ENCODE results near the gene PKP3. TPM values are rescaled to one million over a fixed set of nuclear protein-coding genes. Genes with fewer than 3 reads are reported as not detected.
A peak's percentile ranks its signal among the peaks of the same experiment; 100 is the strongest.

PKP3 gene
- polyA plus RNA-seq, 4 donors: 72.5 to 152 (median 111) TPM

- FAIRE-seq (no peak), DNase-seq (no peak)
- Histone ChIP-seq H3K9me3 (ENCODE audit: control insufficient read depth in 2 of 2, insufficient read depth in 1 of 2, low read depth in 1 of 2, low read length in 1 of 2) (no peaks in the 10 kb centered on the region), H3K4me3 (ENCODE audit: low read depth in 1 of 3, low read length in 3 of 3) (no peak overlapping the region), H3K27me3 (ENCODE audit: control insufficient read depth in 3 of 3, insufficient read depth in 3 of 3, low read length in 3 of 3) (peaks cover 0 to 24% (median 13%) of the 10 kb centered on the region in 3 donors), H3K4me1 (ENCODE audit: control insufficient read depth in 3 of 3, insufficient read depth in 2 of 3, low read depth in 1 of 3, low read length in 2 of 3) (peaks cover 0 to 7% (median 0%) of the 10 kb centered on the region in 3 donors), H3K36me3 (ENCODE audit: control insufficient read depth in 3 of 3, insufficient read depth in 2 of 3, low read depth in 1 of 3, low read length in 3 of 3) (peaks cover 0 to 4% (median 0%) of the 10 kb centered on the region in 3 donors), H3K27ac (ENCODE audit: low read depth in 1 of 3, low read length in 2 of 3) (no peak overlapping the region)
- WGBS, 3 donors: 39 to 53% (median 45%) methylated on average over 7 of the region's 7 CpGs
Observed at GRCh38 chr11:367956-368413, 26.0 kb upstream of the PKP3 start.

GRCh38 chr11:368414-369335, 25.3 kb upstream of the PKP3 start:
- Histone ChIP-seq H3K9me3 (ENCODE audit: control insufficient read depth in 2 of 2, insufficient read depth in 1 of 2, low read depth in 1 of 2, low read length in 1 of 2) (no peaks in the 10 kb centered on the region), H3K4me3 (ENCODE audit: low read depth in 1 of 3, low read length in 3 of 3) (peak overlapping the region in 2 of 3 donors; percentile 17 to 47), H3K36me3 (ENCODE audit: control insufficient read depth in 3 of 3, insufficient read depth in 2 of 3, low read depth in 1 of 3, low read length in 3 of 3) (peaks cover 0 to 8% (median 0%) of the 10 kb centered on the region in 3 donors), H3K4me1 (ENCODE audit: control insufficient read depth in 3 of 3, insufficient read depth in 2 of 3, low read depth in 1 of 3, low read length in 2 of 3) (peaks cover 0 to 7% (median 0%) of the 10 kb centered on the region in 3 donors), H3K27ac (ENCODE audit: low read depth in 1 of 3, low read length in 2 of 3) (no peak overlapping the region), H3K27me3 (ENCODE audit: control insufficient read depth in 3 of 3, insufficient read depth in 3 of 3, low read length in 3 of 3) (peaks cover 0 to 24% (median 13%) of the 10 kb centered on the region in 3 donors)
- FAIRE-seq: no peak
- WGBS, 3 donors: 2 to 5% (median 4%) methylated on average over 20 to 60 of the region's 61 CpGs
- peak in 1 of 2 donors; percentile 35 for DNase-seq

- no peaks in the 10 kb centered on the region for H3K9me3 ChIP-seq (ENCODE audit: control insufficient read depth in 2 of 2, insufficient read depth in 1 of 2, low read depth in 1 of 2, low read length in 1 of 2)
- H3K36me3 ChIP-seq (ENCODE audit: control insufficient read depth in 3 of 3, insufficient read depth in 2 of 3, low read depth in 1 of 3, low read length in 3 of 3): peaks cover 0 to 10% (median 0%) of the 10 kb centered on the region in 3 donors
- DNase-seq (no peak), FAIRE-seq (no peak)
- H3K4me1 ChIP-seq (ENCODE audit: control insufficient read depth in 3 of 3, insufficient read depth in 2 of 3, low read depth in 1 of 3, low read length in 2 of 3): peaks cover 0 to 7% (median 0%) of the 10 kb centered on the region in 3 donors
- peaks cover 0 to 24% (median 13%) of the 10 kb centered on the region in 3 donors for H3K27me3 ChIP-seq (ENCODE audit: control insufficient read depth in 3 of 3, insufficient read depth in 3 of 3, low read length in 3 of 3)
- H3K4me3 ChIP-seq (ENCODE audit: low read depth in 1 of 3, low read length in 3 of 3): peak within 1 kb of the TSS in 2 of 3 donors; percentile 27 to 47
- peak within 1 kb of the TSS in 1 of 3 donors; percentile 33 for H3K27ac ChIP-seq (ENCODE audit: low read depth in 1 of 3, low read length in 2 of 3)
- 0 to 2% (median 1%) methylated on average over 17 to 109 of the region's 118 CpGs for WGBS, 3 donors
Observed at GRCh38 chr11:369336-370018, 24.5 kb upstream of the PKP3 start, which contains the start of gene B4GALNT4. Gene B4GALNT4, plus strand, starts transcription at chr11:369499. Its CDS starts 305 bp downstream, at chr11:369804.

- 24 to 33% (median 26%) methylated on average over 23 to 42 of the region's 42 CpGs for WGBS, 3 donors
- peaks cover 0 to under 1% of the 10 kb centered on the region in 2 donors for H3K9me3 ChIP-seq (ENCODE audit: control insufficient read depth in 2 of 2, insufficient read depth in 1 of 2, low read depth in 1 of 2, low read length in 1 of 2)
- H3K4me3 ChIP-seq (ENCODE audit: low read depth in 1 of 3, low read length in 3 of 3): peak overlapping the region in 1 of 3 donors; percentile 27
- peak overlapping the region in 1 of 3 donors; percentile 33 for H3K27ac ChIP-seq (ENCODE audit: low read depth in 1 of 3, low read length in 2 of 3)
- peaks cover 0 to 11% (median 0%) of the 10 kb centered on the region in 3 donors for H3K36me3 ChIP-seq (ENCODE audit: control insufficient read depth in 3 of 3, insufficient read depth in 2 of 3, low read depth in 1 of 3, low read length in 3 of 3)
- H3K4me1 ChIP-seq (ENCODE audit: control insufficient read depth in 3 of 3, insufficient read depth in 2 of 3, low read depth in 1 of 3, low read length in 2 of 3): peaks cover 0 to 7% (median 0%) of the 10 kb centered on the region in 3 donors
- DNase-seq (no peak), FAIRE-seq (no peak)
- peaks cover 0 to 21% (median 13%) of the 10 kb centered on the region in 3 donors for H3K27me3 ChIP-seq (ENCODE audit: control insufficient read depth in 3 of 3, insufficient read depth in 3 of 3, low read length in 3 of 3)
Observed at GRCh38 chr11:370070-370941, 23.7 kb upstream of the PKP3 start.

GRCh38 chr11:371051-371450, 23.0 kb upstream of the PKP3 start:
- Histone ChIP-seq H3K27ac (ENCODE audit: low read depth in 1 of 3, low read length in 2 of 3) (no peak overlapping the region), H3K36me3 (ENCODE audit: control insufficient read depth in 3 of 3, insufficient read depth in 2 of 3, low read depth in 1 of 3, low read length in 3 of 3) (peaks cover 0 to 16% (median 0%) of the 10 kb centered on the region in 3 donors), H3K9me3 (ENCODE audit: control insufficient read depth in 2 of 2, insufficient read depth in 1 of 2, low read depth in 1 of 2, low read length in 1 of 2) (peaks cover 0 to 7% of the 10 kb centered on the region in 2 donors), H3K4me3 (ENCODE audit: low read depth in 1 of 3, low read length in 3 of 3) (no peak overlapping the region), H3K27me3 (ENCODE audit: control insufficient read depth in 3 of 3, insufficient read depth in 3 of 3, low read length in 3 of 3) (peaks cover 0 to 21% (median 13%) of the 10 kb centered on the region in 3 donors), H3K4me1 (ENCODE audit: control insufficient read depth in 3 of 3, insufficient read depth in 2 of 3, low read depth in 1 of 3, low read length in 2 of 3) (peaks cover 0 to 7% (median 0%) of the 10 kb centered on the region in 3 donors)
- FAIRE-seq (no peak), DNase-seq (no peak)
- WGBS, 3 donors: 68 to 79% (median 73%) methylated on average over 5 of the region's 5 CpGs

- FAIRE-seq: no peak
- Histone ChIP-seq H3K9me3 (ENCODE audit: control insufficient read depth in 2 of 2, insufficient read depth in 1 of 2, low read depth in 1 of 2, low read length in 1 of 2) (peaks cover 0 to 7% of the 10 kb centered on the region in 2 donors), H3K36me3 (ENCODE audit: control insufficient read depth in 3 of 3, insufficient read depth in 2 of 3, low read depth in 1 of 3, low read length in 3 of 3) (peaks cover 0 to 16% (median 0%) of the 10 kb centered on the region in 3 donors), H3K27me3 (ENCODE audit: control insufficient read depth in 3 of 3, insufficient read depth in 3 of 3, low read length in 3 of 3) (peaks cover 0 to 21% (median 13%) of the 10 kb centered on the region in 3 donors), H3K27ac (ENCODE audit: low read depth in 1 of 3, low read length in 2 of 3) (no peak overlapping the region), H3K4me3 (ENCODE audit: low read depth in 1 of 3, low read length in 3 of 3) (no peak overlapping the region), H3K4me1 (ENCODE audit: control insufficient read depth in 3 of 3, insufficient read depth in 2 of 3, low read depth in 1 of 3, low read length in 2 of 3) (peaks cover 0 to 7% (median 0%) of the 10 kb centered on the region in 3 donors)
- 80 to 86% (median 81%) methylated on average over 19 of the region's 19 CpGs for WGBS, 3 donors
- no peak for DNase-seq
Observed at GRCh38 chr11:371716-372590, 22.1 kb upstream of the PKP3 start.

Measured in small intestine (tissue), 7 donors.